Activated CD8-positive, alpha-beta T cell treated with anti-CD3 and anti-CD28 coated beads, Interleukin-2, amount 10 ng/mL, durations not matched to agents 7 days and 5 days (primary cell): Measurements from ENCODE around the gene UBXN10. TPM values are rescaled to one million over a fixed set of nuclear protein-coding genes. Genes with fewer than 3 reads are reported as not detected.

Experiments used
- ATAC-seq: fragments of 150-1000 bp; cut with Tn5 transposase; one replicate; pipeline ENCODE4 v1.10.0; 2021; ENCODE audit warnings: moderate library complexity
- CTCF ChIA-PET: fragments of 350-600 bp; sonication (Branson Sonifier 250); formaldehyde crosslinking; loops from one replicate; lab custom pipeline; 2021; ENCODE audit warnings: antibody characterized with exemption; lab: Charles Lee
- POLR2A ChIA-PET: fragments of 350-600 bp; sonication (Branson Sonifier 250); formaldehyde crosslinking; loops from one replicate; lab custom pipeline; 2021; ENCODE audit warnings: antibody characterized with exemption; lab: Charles Lee
- DNase-seq: peaks from one replicate; pipeline ENCODE4 v3.0.0-alpha.2; 2020
- H3K27ac Mint-ChIP-seq: one replicate; pipeline ENCODE4 v1.8.0; 2021; ENCODE audit warnings: mild to moderate bottlenecking, mixed read lengths
- H3K27me3 Mint-ChIP-seq: one replicate; pipeline ENCODE4 v1.8.0; 2021; ENCODE audit warnings: low read depth, mixed read lengths
- H3K36me3 Mint-ChIP-seq: one replicate; pipeline ENCODE4 v1.8.0; 2021; ENCODE audit warnings: low read depth, mixed read lengths
- H3K4me1 Mint-ChIP-seq: one replicate; pipeline ENCODE4 v1.8.0; 2021; ENCODE audit warnings: low read depth, mixed read lengths
- H3K4me3 Mint-ChIP-seq: one replicate; pipeline ENCODE4 v1.8.0; 2021; ENCODE audit warnings: mild to moderate bottlenecking, mixed read lengths
- H3K9me3 Mint-ChIP-seq: one replicate; pipeline ENCODE4 v1.8.0; 2022; ENCODE audit warnings: mixed read lengths; ENCODE audit not compliant: insufficient read depth
- total RNA-seq, 2 experiments: library from RNA; stranded (reverse); gene quantifications; one replicate each; pipeline ENCODE4 v1.2.3, GENCODE V29; 2021

UBXN10 gene
- total RNA-seq, 2 experiments from 2014 or later, result 0.21 to 0.29 TPM

DNA sequence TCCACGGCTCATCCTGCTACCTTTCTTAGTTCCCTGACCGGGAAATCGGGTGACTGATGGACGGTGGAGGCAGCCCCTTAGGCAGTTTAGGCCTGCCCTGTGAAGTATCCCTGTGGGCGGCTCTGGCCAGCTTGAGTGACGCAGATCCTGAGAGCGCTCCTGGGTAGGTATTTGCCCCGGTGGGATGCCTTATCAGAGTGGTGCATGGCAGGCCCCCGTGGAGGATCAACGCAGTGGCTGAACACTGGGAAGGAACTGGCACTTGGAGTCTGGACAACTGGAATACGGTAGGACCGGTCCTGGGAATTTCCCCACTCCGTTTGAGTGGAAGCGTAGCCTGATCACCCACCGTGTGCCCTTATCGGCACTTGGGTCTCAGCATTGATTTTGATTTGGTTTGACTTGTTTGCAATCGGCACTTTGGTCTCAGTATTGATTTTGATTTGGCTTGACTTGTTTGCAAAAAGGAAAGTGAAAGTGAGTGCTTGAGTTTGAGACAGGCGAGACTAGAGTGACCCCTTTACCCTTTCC, 31.5 kb upstream of the UBXN10 start:
- H3K27me3 Mint-ChIP-seq, result no peaks in the 10 kb centered on the region
- POLR2A ChIA-PET, result no interaction called here

DNA sequence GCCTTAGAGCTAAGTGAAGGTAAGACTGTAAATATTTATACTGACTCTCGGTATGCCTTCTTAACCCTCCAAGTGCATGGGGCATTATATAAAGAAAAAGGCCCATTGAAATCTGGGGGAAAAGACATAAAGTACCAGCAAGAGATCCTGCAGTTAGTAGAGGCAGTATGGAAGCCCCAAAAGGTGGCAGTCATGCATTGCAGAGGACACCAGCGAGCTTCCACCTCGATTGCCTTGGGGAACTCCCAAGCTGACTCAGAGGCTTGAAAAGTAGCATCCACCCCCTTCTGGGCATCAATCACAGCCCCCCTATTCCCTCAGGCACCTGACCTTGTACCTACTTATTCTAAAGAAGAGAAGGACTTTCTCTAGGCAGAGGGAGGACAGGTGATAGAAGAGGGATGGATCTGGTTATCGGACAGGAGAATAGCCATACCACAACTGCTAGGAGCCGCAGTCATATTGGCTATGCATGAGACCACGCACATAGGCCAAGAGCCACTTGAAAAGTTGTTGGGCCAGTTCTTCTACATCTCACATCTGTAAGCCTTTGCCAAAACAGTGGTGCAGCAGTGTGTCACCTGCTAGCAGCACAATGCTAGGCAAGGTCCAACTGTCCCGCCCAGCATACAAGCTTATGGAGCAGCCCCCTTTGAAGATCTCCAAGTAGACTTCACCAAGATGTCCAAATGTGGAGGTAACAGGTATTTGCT, 27.4 kb upstream of the UBXN10 start:
- DNase-seq (no peak), ATAC-seq (no peak)
- Mint-ChIP-seq H3K9me3 (peaks cover 18% of the 10 kb centered on the region), H3K36me3 (peaks cover 5% of the 10 kb centered on the region), H3K27ac (no peak overlapping the region), H3K4me1 (peaks cover 13% of the 10 kb centered on the region), H3K27me3 (no peaks in the 10 kb centered on the region), H3K4me3 (no peak overlapping the region)
- ChIA-PET POLR2A (no interaction called here), CTCF (interaction anchor here (3.6 kb wide), 1 partner anchor 37 kb away, joined by 19 read pairs; no protein-coding TSS in a partner anchor)

More for the DNA sequence above, 31.5 kb upstream of the UBXN10 start:
- peak overlapping the region; percentile 51 for H3K27ac Mint-ChIP-seq
- no peak overlapping the region for H3K4me3 Mint-ChIP-seq
- DNase-seq, result no peak
- H3K4me1 Mint-ChIP-seq, result peaks cover 19% of the 10 kb centered on the region
- no peaks in the 10 kb centered on the region for H3K36me3 Mint-ChIP-seq
- CTCF ChIA-PET, result interaction anchor here (1.5 to 5.8 kb wide), 3 partner anchors 8 to 236 kb away, joined by 6 to 74 read pairs (median 17); no protein-coding TSS in a partner anchor
- ATAC-seq, result no peak
- no peaks in the 10 kb centered on the region for H3K9me3 Mint-ChIP-seq

DNA sequence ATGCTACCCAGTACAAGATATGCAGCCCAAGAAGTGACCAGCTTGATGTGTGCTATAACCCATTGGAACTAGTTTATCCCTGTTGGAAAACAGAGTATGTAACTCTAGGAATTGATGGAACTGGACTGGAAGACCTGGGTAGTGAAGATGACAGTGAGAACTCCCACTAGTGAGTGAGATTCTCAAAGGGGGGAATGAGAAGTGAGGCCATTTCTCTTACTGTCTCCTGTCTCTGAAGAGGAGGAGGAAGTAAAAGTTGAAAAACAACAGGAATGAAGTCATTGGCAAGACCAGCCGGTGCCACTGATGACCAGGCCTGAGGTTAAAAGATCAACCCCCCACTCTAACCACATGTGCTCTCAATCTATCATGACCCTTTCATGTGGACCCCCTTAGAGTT, 25.9 kb upstream of the UBXN10 start:
- Mint-ChIP-seq H3K4me1 (no peaks in the 10 kb centered on the region), H3K4me3 (no peak overlapping the region), H3K27me3 (peaks cover 4% of the 10 kb centered on the region), H3K27ac (no peak overlapping the region), H3K36me3 (peaks cover 5% of the 10 kb centered on the region), H3K9me3 (peaks cover 18% of the 10 kb centered on the region)
- CTCF ChIA-PET, result interaction anchor here (3.6 kb wide), 1 partner anchor 35 kb away, joined by 19 read pairs; no protein-coding TSS in a partner anchor
- no peak for DNase-seq
- no peak for ATAC-seq
- POLR2A ChIA-PET, result interaction anchor here (0.9 kb wide), 1 partner anchor 138 kb away, joined by 4 read pairs; no protein-coding TSS in a partner anchor

DNA sequence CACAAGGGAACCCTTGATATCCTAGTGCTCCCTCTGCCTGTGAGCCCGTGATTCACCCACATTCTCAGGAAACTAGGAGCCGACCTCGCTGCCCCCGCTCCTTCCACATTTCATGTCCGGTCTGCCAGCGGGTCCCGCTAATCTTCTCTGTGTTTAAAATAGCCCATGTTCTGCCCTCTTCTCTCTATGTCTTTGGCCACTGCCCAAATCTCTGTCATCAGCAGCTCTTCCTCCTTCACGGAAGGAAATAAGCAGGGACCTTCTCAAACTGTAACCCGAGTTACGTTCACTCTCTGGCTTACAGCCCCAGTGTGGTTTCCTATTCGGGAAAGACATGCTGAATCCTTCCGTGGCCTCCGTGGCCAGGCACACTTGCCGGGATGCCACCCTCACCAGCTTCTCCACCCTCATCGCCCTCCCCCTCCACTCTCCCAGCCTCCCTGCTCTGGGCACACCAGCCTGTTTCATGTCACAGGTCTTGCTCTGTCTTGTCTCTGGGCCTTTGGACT, 21.1 kb upstream of the UBXN10 start:
- no peak for ATAC-seq

DNA sequence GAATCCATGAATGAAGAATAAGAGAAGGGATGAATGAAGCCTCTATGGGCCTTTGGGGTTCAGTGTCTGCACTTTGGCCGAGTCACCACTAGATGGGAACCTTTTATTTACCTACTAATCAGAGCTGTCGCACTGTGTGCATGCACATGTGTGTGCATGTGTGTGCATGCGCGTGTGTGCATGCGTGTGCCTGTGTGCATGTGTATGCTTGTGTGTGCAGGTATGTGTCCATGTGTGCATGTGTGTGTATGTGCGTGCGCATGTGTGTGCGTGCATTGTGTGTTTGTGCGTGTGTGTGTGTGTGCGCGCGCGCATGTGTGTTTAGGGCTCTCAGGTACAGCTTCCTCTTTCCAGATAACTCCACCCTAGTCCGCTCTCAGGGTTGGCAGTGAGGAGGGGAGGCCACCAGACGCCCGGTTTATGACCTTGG, 20.4 kb upstream of the UBXN10 start:
- Mint-ChIP-seq H3K27me3 (peaks cover 12% of the 10 kb centered on the region), H3K4me1 (no peaks in the 10 kb centered on the region), H3K4me3 (no peak overlapping the region), H3K27ac (no peak overlapping the region), H3K36me3 (peaks cover 5% of the 10 kb centered on the region), H3K9me3 (peaks cover 14% of the 10 kb centered on the region)
- ChIA-PET CTCF (interaction anchor here (0.8 to 5.3 kb wide), 6 partner anchors 14 to 48 kb away, joined by 3 to 61 read pairs (median 5); no protein-coding TSS in a partner anchor), POLR2A (interaction anchor here (1.0 to 2.0 kb wide), 2 partner anchors 13 to 22 kb away, joined by 5 to 6 read pairs; no protein-coding TSS in a partner anchor)
- ATAC-seq, result no peak
- DNase-seq, result peak; percentile 30

More for the DNA sequence above, 21.1 kb upstream of the UBXN10 start:
- CTCF ChIA-PET, result interaction anchor here (1.0 to 5.3 kb wide), 3 partner anchors 14 to 29 kb away, joined by 4 to 61 read pairs (median 8); no protein-coding TSS in a partner anchor
- POLR2A ChIA-PET, result interaction anchor here (1.0 kb wide), 1 partner anchor 22 kb away, joined by 5 read pairs; no protein-coding TSS in a partner anchor
- DNase-seq, result no peak
- H3K4me3 Mint-ChIP-seq, result no peak overlapping the region
- peaks cover 5% of the 10 kb centered on the region for H3K36me3 Mint-ChIP-seq
- H3K27ac Mint-ChIP-seq, result no peak overlapping the region
- H3K27me3 Mint-ChIP-seq, result peaks cover 12% of the 10 kb centered on the region
- H3K9me3 Mint-ChIP-seq, result peaks cover 18% of the 10 kb centered on the region
- H3K4me1 Mint-ChIP-seq, result no peaks in the 10 kb centered on the region

DNA sequence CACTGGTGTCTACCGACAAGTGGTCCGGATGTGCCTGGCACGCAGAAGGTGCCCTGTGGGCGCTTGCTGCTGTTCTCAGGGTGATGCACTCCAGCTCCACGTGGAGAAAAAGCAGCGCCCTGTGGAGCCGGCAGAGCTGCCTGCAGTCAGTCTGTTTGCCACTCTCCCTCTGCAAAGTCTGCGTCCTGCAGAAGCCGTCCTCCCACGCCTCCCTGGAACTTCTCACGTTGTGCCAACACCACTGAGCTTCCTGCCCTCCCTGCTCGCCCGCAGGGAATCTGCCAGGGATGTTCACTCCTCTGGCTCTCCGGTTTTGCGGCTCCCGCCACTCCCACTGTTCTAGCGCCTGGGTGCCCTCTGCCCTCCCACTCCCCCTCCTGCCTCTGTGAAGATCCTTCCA, 19.8 kb upstream of the UBXN10 start:
- Mint-ChIP-seq H3K4me3 (no peak overlapping the region), H3K27ac (no peak overlapping the region), H3K9me3 (peaks cover 12% of the 10 kb centered on the region), H3K36me3 (peaks cover 5% of the 10 kb centered on the region), H3K27me3 (peaks cover 12% of the 10 kb centered on the region), H3K4me1 (peaks cover under 1% of the 10 kb centered on the region)
- CTCF ChIA-PET, result interaction anchor here (0.8 to 5.3 kb wide), 7 partner anchors 13 to 329 kb away, joined by 3 to 61 read pairs (median 5); no protein-coding TSS in a partner anchor
- no peak for ATAC-seq
- POLR2A ChIA-PET, result interaction anchor here (1.0 to 2.0 kb wide), 2 partner anchors 13 to 21 kb away, joined by 5 to 6 read pairs; no protein-coding TSS in a partner anchor
- DNase-seq, result no peak

DNA sequence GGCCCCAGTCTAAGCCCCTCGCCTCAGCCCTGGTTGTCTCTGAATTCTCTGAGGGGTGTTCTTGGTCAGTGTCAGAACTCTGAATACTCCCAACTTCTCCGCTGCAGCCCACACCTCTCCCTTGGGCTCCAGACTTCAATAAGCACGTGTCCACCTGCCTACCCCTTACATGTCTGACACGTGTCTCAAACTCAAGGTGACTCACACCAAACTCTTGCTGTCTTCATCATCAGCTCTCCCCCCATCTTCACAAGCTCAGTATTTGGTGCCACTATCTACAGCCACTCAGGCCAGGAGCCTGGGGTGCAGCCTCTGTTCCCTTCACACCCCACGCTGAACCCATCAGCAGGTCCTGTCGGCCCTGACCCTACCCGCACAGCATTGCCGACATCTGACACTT, 18.8 kb upstream of the UBXN10 start:
- H3K27me3 Mint-ChIP-seq, result peaks cover 12% of the 10 kb centered on the region
- POLR2A ChIA-PET, result interaction anchor here (2.0 kb wide), 1 partner anchor 11 kb away, joined by 6 read pairs; no protein-coding TSS in a partner anchor
- no peak overlapping the region for H3K4me3 Mint-ChIP-seq

DNA sequence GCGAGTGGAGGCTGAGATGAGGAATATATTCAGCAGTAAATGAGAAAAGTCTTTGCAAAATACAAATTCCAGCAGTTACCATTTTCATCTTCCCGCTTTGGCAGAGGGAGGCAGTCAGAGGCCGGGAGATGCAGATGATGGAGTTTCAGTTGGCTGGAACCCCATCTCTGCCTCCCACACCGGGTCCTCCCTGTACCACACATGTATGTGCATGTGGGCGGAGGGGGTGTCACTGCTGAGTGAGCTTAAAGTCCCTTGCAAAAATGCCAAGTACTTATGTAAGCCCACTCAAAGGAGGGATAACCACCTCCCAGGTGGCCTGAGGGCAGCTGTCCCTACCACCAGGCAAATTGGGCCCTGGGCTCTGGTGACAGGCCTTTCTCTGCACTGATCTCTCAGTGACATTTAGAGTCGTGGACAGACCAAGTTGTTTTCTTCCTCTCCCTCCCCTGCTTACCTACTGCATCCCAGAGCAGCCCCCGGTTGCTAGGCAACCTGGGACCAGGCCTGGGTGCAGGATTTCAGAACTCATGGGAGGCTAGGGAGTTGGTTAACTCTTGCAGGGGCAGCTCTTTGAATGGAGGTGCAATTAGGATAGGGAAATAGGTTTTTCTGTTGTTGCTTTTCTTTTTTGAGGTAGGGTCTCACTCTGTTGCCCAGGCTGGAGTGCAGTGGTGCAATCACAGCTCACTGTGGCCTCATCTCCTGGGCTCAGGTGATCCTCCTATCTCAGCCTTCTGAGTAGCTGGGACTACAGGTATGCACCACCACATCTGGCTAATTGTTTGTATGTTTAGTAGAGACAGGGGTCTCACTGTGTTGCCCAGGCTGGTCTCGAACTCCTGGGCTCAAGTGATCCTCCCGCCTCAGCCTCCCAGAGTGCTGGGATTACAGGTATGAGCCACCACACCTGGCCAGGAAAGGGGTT, 17.1 kb upstream of the UBXN10 start:
- POLR2A ChIA-PET, result interaction anchor here (0.6 kb wide), 1 partner anchor 489 kb away, joined by 4 read pairs; no protein-coding TSS in a partner anchor
- no peak for ATAC-seq
- Mint-ChIP-seq H3K9me3 (no peaks in the 10 kb centered on the region), H3K27ac (no peak overlapping the region), H3K4me3 (no peak overlapping the region), H3K4me1 (peaks cover 11% of the 10 kb centered on the region), H3K36me3 (no peaks in the 10 kb centered on the region), H3K27me3 (peaks cover 12% of the 10 kb centered on the region)
- no peak for DNase-seq
- CTCF ChIA-PET, result interaction anchor here (1.1 to 1.7 kb wide), 5 partner anchors 13 to 44 kb away, joined by 3 to 4 read pairs (median 3); no protein-coding TSS in a partner anchor

More for the DNA sequence above, 18.8 kb upstream of the UBXN10 start:
- CTCF ChIA-PET, result interaction anchor here (0.6 to 5.3 kb wide), 4 partner anchors 27 to 328 kb away, joined by 3 to 61 read pairs (median 5); no protein-coding TSS in a partner anchor
- peaks cover 8% of the 10 kb centered on the region for H3K4me1 Mint-ChIP-seq
- peaks cover 5% of the 10 kb centered on the region for H3K9me3 Mint-ChIP-seq
- ATAC-seq (no peak), DNase-seq (no peak)
- peaks cover 5% of the 10 kb centered on the region for H3K36me3 Mint-ChIP-seq
- H3K27ac Mint-ChIP-seq, result no peak overlapping the region

DNA sequence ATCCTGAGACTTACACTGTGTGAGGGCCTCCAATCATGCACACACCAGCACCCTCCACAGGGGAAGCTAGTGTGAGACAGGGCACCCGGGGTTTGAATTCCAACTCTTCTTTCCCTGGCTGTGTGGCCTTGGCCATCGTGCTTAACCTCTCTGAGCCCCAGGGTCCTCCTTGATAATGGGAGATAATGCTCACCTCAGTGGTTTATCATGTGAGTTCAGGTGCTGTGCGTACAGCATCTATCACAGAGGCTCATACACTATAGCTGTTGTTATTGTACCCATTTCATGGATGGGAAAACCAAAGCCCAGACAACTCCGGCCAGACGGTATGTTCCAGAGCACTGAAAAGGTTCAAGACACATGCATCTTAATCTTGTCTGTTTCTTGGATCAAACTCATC, 16.0 kb upstream of the UBXN10 start:
- no peak overlapping the region for H3K4me3 Mint-ChIP-seq
- ChIA-PET CTCF (interaction anchor here (1.1 to 1.6 kb wide), 3 partner anchors 17 to 43 kb away, joined by 3 to 4 read pairs (median 3); no protein-coding TSS in a partner anchor), POLR2A (no interaction called here)
- no peak overlapping the region for H3K27ac Mint-ChIP-seq
- ATAC-seq (no peak), DNase-seq (no peak)
- no peaks in the 10 kb centered on the region for H3K36me3 Mint-ChIP-seq
- no peaks in the 10 kb centered on the region for H3K9me3 Mint-ChIP-seq
- peaks cover 8% of the 10 kb centered on the region for H3K27me3 Mint-ChIP-seq
- H3K4me1 Mint-ChIP-seq, result peaks cover 13% of the 10 kb centered on the region

DNA sequence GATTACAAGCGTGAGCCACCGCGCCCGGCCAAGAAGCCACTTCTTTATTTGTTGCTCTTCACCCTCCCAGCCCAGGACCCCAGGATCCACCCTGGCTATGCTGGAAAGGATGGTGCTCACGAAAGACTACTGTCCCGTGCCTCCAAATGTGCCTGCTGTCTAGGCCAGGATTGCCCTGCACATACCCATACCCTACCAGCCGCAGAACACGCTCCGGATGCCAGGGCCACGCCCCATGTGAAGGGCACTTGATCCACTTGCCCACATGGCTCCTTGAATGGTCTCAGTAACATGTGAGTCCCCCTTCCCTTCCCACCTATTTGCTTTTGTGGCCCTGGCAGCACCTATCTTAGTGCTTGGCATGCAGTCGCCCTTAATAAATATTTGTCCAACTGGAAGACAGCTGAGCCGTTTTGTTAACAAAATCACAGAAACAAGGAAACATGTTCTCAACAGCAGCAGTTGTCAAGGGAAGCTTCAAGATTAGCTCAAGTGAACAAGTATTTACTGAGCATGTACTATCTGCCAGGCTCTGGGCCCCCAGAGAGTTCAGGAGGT, 13.8 kb upstream of the UBXN10 start:
- ChIA-PET CTCF (interaction anchor here (0.6 to 2.2 kb wide), 4 partner anchors 15 to 24 kb away, joined by 3 to 6 read pairs (median 5); no protein-coding TSS in a partner anchor), POLR2A (interaction anchor here (0.9 to 1.3 kb wide), 2 partner anchors 9 to 22 kb away, joined by 3 read pairs; no protein-coding TSS in a partner anchor)
- Mint-ChIP-seq H3K4me3 (no peak overlapping the region), H3K27ac (no peak overlapping the region), H3K27me3 (no peaks in the 10 kb centered on the region), H3K9me3 (no peaks in the 10 kb centered on the region), H3K36me3 (no peaks in the 10 kb centered on the region), H3K4me1 (peaks cover 19% of the 10 kb centered on the region)
- no peak for ATAC-seq
- DNase-seq, result no peak
